Osteoblast (primary cell): ENCODE results near the gene PLPP1. TPM values are rescaled to one million over a fixed set of nuclear protein-coding genes. Genes with fewer than 3 reads are reported as not detected.

Experiments used
- DNase-seq: peaks from one replicate; pipeline ENCODE4 v3.0.0; 2011; ENCODE audit warnings: low spot score, mixed read lengths; ENCODE audit not compliant: insufficient read length; ENCODE audit errors: missing footprints
- H2AFZ ChIP-seq: 2 replicates; pipeline ENCODE4 v1.6.0; 2011; ENCODE audit warnings: mild to moderate bottlenecking, low read length
- H3K27ac ChIP-seq: 2 replicates; pipeline ENCODE4 v1.5.1; 2011; ENCODE audit warnings: mild to moderate bottlenecking, low read depth, low read length, moderate library complexity
- H3K27me3 ChIP-seq: 2 replicates; pipeline ENCODE4 v1.6.0; 2012; ENCODE audit warnings: mild to moderate bottlenecking, control low read depth, inconsistent platforms, low read length, moderate library complexity; ENCODE audit not compliant: insufficient read depth
- H3K36me3 ChIP-seq: 2 replicates; pipeline ENCODE4 v1.5.1; 2011; ENCODE audit warnings: mild to moderate bottlenecking, low read length, control low read depth, moderate library complexity; ENCODE audit not compliant: insufficient read depth
- H3K4me1 ChIP-seq: 2 replicates; pipeline ENCODE4 v1.5.1; 2011; ENCODE audit warnings: mild to moderate bottlenecking, low read length, control low read depth, moderate library complexity; ENCODE audit not compliant: insufficient read depth
- H3K4me2 ChIP-seq: 2 replicates; pipeline ENCODE4 v1.6.0; 2011; ENCODE audit warnings: mild to moderate bottlenecking, low read length; ENCODE audit not compliant: insufficient read depth
- H3K4me3 ChIP-seq: fragments of 200-600 bp; sonication (generic); 3 replicates; pipeline ENCODE4 v1.5.1; 2012; ENCODE audit warnings: mild to moderate bottlenecking, low read length, inconsistent platforms; ENCODE audit not compliant: insufficient read depth
- H3K79me2 ChIP-seq: 2 replicates; pipeline ENCODE4 v1.6.0; 2012; ENCODE audit warnings: mild to moderate bottlenecking, low read length, control low read depth, inconsistent platforms; ENCODE audit not compliant: insufficient read depth
- H3K9me3 ChIP-seq: 2 replicates; pipeline ENCODE4 v1.5.1; 2011; ENCODE audit warnings: low read depth, low read length, control low read depth
- H4K20me1 ChIP-seq: 2 replicates; pipeline ENCODE4 v1.6.0; 2012; ENCODE audit warnings: mild to moderate bottlenecking, low read length, control low read depth; ENCODE audit not compliant: insufficient read depth
- CTCF ChIP-seq: IDR thresholded peaks from 2 replicates; pipeline ENCODE4 v1.5.1; 2011; ENCODE audit warnings: mild to moderate bottlenecking, low read depth, low read length, moderate library complexity; ENCODE audit errors: extremely low read depth
- total RNA-seq: library from RNA; depleted of rRNA; stranded (reverse); fragments of >200 nt; gene quantifications from 2 replicates; pipeline ENCODE4 v1.2.3, GENCODE V29; 2012

PLPP1 gene
- total RNA-seq, 1 donor: 69.8 TPM

GRCh38 chr5:55385846-55386245, 148.9 kb downstream of the PLPP1 start:
- H3K27ac ChIP-seq: no peak overlapping the region
- peaks cover 4% of the 10 kb centered on the region for H3K79me2 ChIP-seq
- peaks cover 7% of the 10 kb centered on the region for H3K36me3 ChIP-seq
- no peak overlapping the region for H3K4me3 ChIP-seq
- H2AFZ ChIP-seq: no peak overlapping the region
- no peak overlapping the region for H3K4me2 ChIP-seq
- no peaks in the 10 kb centered on the region for H3K4me1 ChIP-seq
- no peak for TF ChIP-seq CTCF
- H4K20me1 ChIP-seq: no peaks in the 10 kb centered on the region
- no peak for DNase-seq
- no peaks in the 10 kb centered on the region for H3K9me3 ChIP-seq
- H3K27me3 ChIP-seq: no peaks in the 10 kb centered on the region

- peaks cover 4% of the 10 kb centered on the region for H3K79me2 ChIP-seq
- H3K27ac ChIP-seq: no peak overlapping the region
- no peak overlapping the region for H3K4me3 ChIP-seq
- H2AFZ ChIP-seq: no peak overlapping the region
- H3K4me1 ChIP-seq: no peaks in the 10 kb centered on the region
- TF ChIP-seq CTCF: no peak
- peaks cover 7% of the 10 kb centered on the region for H3K36me3 ChIP-seq
- H3K27me3 ChIP-seq: no peaks in the 10 kb centered on the region
- no peak overlapping the region for H3K4me2 ChIP-seq
- no peaks in the 10 kb centered on the region for H3K9me3 ChIP-seq
- DNase-seq: no peak
- no peaks in the 10 kb centered on the region for H4K20me1 ChIP-seq
Measured at GRCh38 chr5:55385227-55385626, 149.5 kb downstream of the PLPP1 start.

GRCh38 chr5:55384072-55384471, 150.7 kb downstream of the PLPP1 start:
- Histone ChIP-seq H3K79me2 (peaks cover 4% of the 10 kb centered on the region), H4K20me1 (no peaks in the 10 kb centered on the region), H3K4me1 (peaks cover 3% of the 10 kb centered on the region), H3K4me3 (no peak overlapping the region), H3K27ac (no peak overlapping the region), H3K4me2 (no peak overlapping the region), H3K27me3 (no peaks in the 10 kb centered on the region), H2AFZ (no peak overlapping the region), H3K36me3 (peaks cover 14% of the 10 kb centered on the region), H3K9me3 (no peaks in the 10 kb centered on the region)
- DNase-seq: no peak
- TF ChIP-seq CTCF: no peak

- Histone ChIP-seq H3K27me3 (no peaks in the 10 kb centered on the region), H3K27ac (no peak overlapping the region), H3K9me3 (no peaks in the 10 kb centered on the region), H4K20me1 (no peaks in the 10 kb centered on the region), H3K4me1 (peaks cover 3% of the 10 kb centered on the region), H3K79me2 (peaks cover 4% of the 10 kb centered on the region), H3K36me3 (peaks cover 17% of the 10 kb centered on the region), H3K4me3 (no peak overlapping the region), H3K4me2 (no peak overlapping the region), H2AFZ (no peak overlapping the region)
- no peak for DNase-seq
- TF ChIP-seq CTCF: no peak
Measured at GRCh38 chr5:55383254-55383653, 151.5 kb downstream of the PLPP1 start.
